T-helper 2 cell treated with Interferon-gamma antibody and Interleukin-4, amounts not matched to agents 5 μg/mL and 100 μg/mL, for 36 hours (primary cell): ENCODE results near the gene TFB1M.

Source experiments
- DNase-seq: peaks from one replicate; pipeline ENCODE4 v3.0.0; 2021; ENCODE audit warnings: low spot score
- H3K27ac Mint-ChIP-seq: one replicate; pipeline ENCODE4 v1.8.0; 2021; ENCODE audit warnings: mild to moderate bottlenecking, mixed read lengths
- H3K27me3 Mint-ChIP-seq: one replicate; pipeline ENCODE4 v1.8.0; 2021; ENCODE audit warnings: low read depth, mixed read lengths
- H3K36me3 Mint-ChIP-seq: one replicate; pipeline ENCODE4 v1.8.0; 2021; ENCODE audit warnings: low read depth, mixed read lengths
- H3K4me1 Mint-ChIP-seq: one replicate; pipeline ENCODE4 v1.8.0; 2021; ENCODE audit warnings: low read depth, mixed read lengths
- H3K4me3 Mint-ChIP-seq: one replicate; pipeline ENCODE4 v1.8.0; 2022; ENCODE audit warnings: mild to moderate bottlenecking, moderate library complexity, mixed read lengths
- H3K9me3 Mint-ChIP-seq: one replicate; pipeline ENCODE4 v1.8.0; 2021; ENCODE audit warnings: mixed read lengths

Gene TFB1M

GRCh38 chr6:155306958-155307357, 7.3 kb downstream of the TFB1M start:
- no peaks in the 10 kb centered on the region for H3K27me3 Mint-ChIP-seq
- no peak overlapping the region for H3K4me3 Mint-ChIP-seq
- peaks cover 52% of the 10 kb centered on the region for H3K36me3 Mint-ChIP-seq
- peaks cover 22% of the 10 kb centered on the region for H3K4me1 Mint-ChIP-seq
- H3K27ac Mint-ChIP-seq: no peak overlapping the region
- no peaks in the 10 kb centered on the region for H3K9me3 Mint-ChIP-seq
- no peak for DNase-seq

GRCh38 chr6:155303361-155303870, 10.9 kb downstream of the TFB1M start:
- DNase-seq: no peak
- Mint-ChIP-seq H3K4me1 (peaks cover 10% of the 10 kb centered on the region), H3K36me3 (peaks cover 41% of the 10 kb centered on the region), H3K4me3 (no peak overlapping the region), H3K9me3 (no peaks in the 10 kb centered on the region), H3K27me3 (no peaks in the 10 kb centered on the region), H3K27ac (no peak overlapping the region)

GRCh38 chr6:155301867-155302266, 12.4 kb downstream of the TFB1M start:
- no peak for DNase-seq
- H3K9me3 Mint-ChIP-seq: no peaks in the 10 kb centered on the region
- H3K36me3 Mint-ChIP-seq: peaks cover 41% of the 10 kb centered on the region
- H3K4me3 Mint-ChIP-seq: no peak overlapping the region
- H3K27me3 Mint-ChIP-seq: no peaks in the 10 kb centered on the region
- peaks cover 8% of the 10 kb centered on the region for H3K4me1 Mint-ChIP-seq
- H3K27ac Mint-ChIP-seq: no peak overlapping the region

GRCh38 chr6:155297669-155298068, 16.6 kb downstream of the TFB1M start:
- Mint-ChIP-seq H3K4me1 (peaks cover 5% of the 10 kb centered on the region), H3K9me3 (no peaks in the 10 kb centered on the region), H3K36me3 (peaks cover 30% of the 10 kb centered on the region), H3K27ac (no peak overlapping the region), H3K27me3 (no peaks in the 10 kb centered on the region), H3K4me3 (no peak overlapping the region)
- no peak for DNase-seq

- no peak overlapping the region for H3K27ac Mint-ChIP-seq
- peaks cover 7% of the 10 kb centered on the region for H3K4me1 Mint-ChIP-seq
- no peak overlapping the region for H3K4me3 Mint-ChIP-seq
- peaks cover 43% of the 10 kb centered on the region for H3K36me3 Mint-ChIP-seq
- DNase-seq: no peak
- H3K9me3 Mint-ChIP-seq: no peaks in the 10 kb centered on the region
- no peaks in the 10 kb centered on the region for H3K27me3 Mint-ChIP-seq
Measured at GRCh38 chr6:155292711-155293110, 21.6 kb downstream of the TFB1M start.

GRCh38 chr6:155291291-155291690, 23.0 kb downstream of the TFB1M start:
- Mint-ChIP-seq H3K27me3 (no peaks in the 10 kb centered on the region), H3K4me3 (no peak overlapping the region), H3K27ac (no peak overlapping the region), H3K9me3 (no peaks in the 10 kb centered on the region), H3K4me1 (peaks cover 5% of the 10 kb centered on the region), H3K36me3 (peaks cover 40% of the 10 kb centered on the region)
- DNase-seq: no peak

GRCh38 chr6:155290491-155290890, 23.8 kb downstream of the TFB1M start:
- Mint-ChIP-seq H3K9me3 (no peaks in the 10 kb centered on the region), H3K36me3 (peaks cover 43% of the 10 kb centered on the region), H3K4me1 (peaks cover 5% of the 10 kb centered on the region), H3K4me3 (no peak overlapping the region), H3K27ac (no peak overlapping the region), H3K27me3 (no peaks in the 10 kb centered on the region)
- DNase-seq: no peak

GRCh38 chr6:155287762-155288161, 26.5 kb downstream of the TFB1M start:
- peaks cover 46% of the 10 kb centered on the region for H3K36me3 Mint-ChIP-seq
- peaks cover 5% of the 10 kb centered on the region for H3K4me1 Mint-ChIP-seq
- H3K27ac Mint-ChIP-seq: no peak overlapping the region
- DNase-seq: no peak
- no peaks in the 10 kb centered on the region for H3K9me3 Mint-ChIP-seq
- no peaks in the 10 kb centered on the region for H3K27me3 Mint-ChIP-seq
- H3K4me3 Mint-ChIP-seq: no peak overlapping the region

GRCh38 chr6:155284775-155285174, 29.5 kb downstream of the TFB1M start:
- Mint-ChIP-seq H3K27ac (no peak overlapping the region), H3K4me1 (peaks cover 4% of the 10 kb centered on the region), H3K4me3 (no peak overlapping the region), H3K9me3 (no peaks in the 10 kb centered on the region), H3K36me3 (peaks cover 36% of the 10 kb centered on the region), H3K27me3 (no peaks in the 10 kb centered on the region)
- DNase-seq: no peak

GRCh38 chr6:155278319-155279049, 35.8 kb downstream of the TFB1M start:
- Mint-ChIP-seq H3K4me1 (peaks cover 4% of the 10 kb centered on the region), H3K36me3 (peaks cover 33% of the 10 kb centered on the region), H3K9me3 (no peaks in the 10 kb centered on the region), H3K27me3 (no peaks in the 10 kb centered on the region), H3K4me3 (no peak overlapping the region), H3K27ac (no peak overlapping the region)
- no peak for DNase-seq

GRCh38 chr6:155276638-155277037, 37.6 kb downstream of the TFB1M start:
- Mint-ChIP-seq H3K4me3 (no peak overlapping the region), H3K9me3 (no peaks in the 10 kb centered on the region), H3K4me1 (peaks cover 10% of the 10 kb centered on the region), H3K36me3 (peaks cover 34% of the 10 kb centered on the region), H3K27ac (no peak overlapping the region), H3K27me3 (no peaks in the 10 kb centered on the region)
- no peak for DNase-seq

- Mint-ChIP-seq H3K9me3 (no peaks in the 10 kb centered on the region), H3K27ac (no peak overlapping the region), H3K36me3 (peaks cover 34% of the 10 kb centered on the region), H3K27me3 (no peaks in the 10 kb centered on the region), H3K4me3 (no peak overlapping the region), H3K4me1 (peaks cover 10% of the 10 kb centered on the region)
- no peak for DNase-seq
Measured at GRCh38 chr6:155275808-155276480, 38.3 kb downstream of the TFB1M start.

- Mint-ChIP-seq H3K36me3 (peaks cover 30% of the 10 kb centered on the region), H3K9me3 (no peaks in the 10 kb centered on the region), H3K4me1 (peaks cover 8% of the 10 kb centered on the region), H3K4me3 (no peak overlapping the region), H3K27me3 (no peaks in the 10 kb centered on the region), H3K27ac (no peak overlapping the region)
- DNase-seq: no peak
Measured at GRCh38 chr6:155274533-155274932, 39.8 kb downstream of the TFB1M start.

- H3K27me3 Mint-ChIP-seq: no peaks in the 10 kb centered on the region
- H3K36me3 Mint-ChIP-seq: peaks cover 26% of the 10 kb centered on the region
- DNase-seq: no peak
- no peak overlapping the region for H3K27ac Mint-ChIP-seq
- no peak overlapping the region for H3K4me3 Mint-ChIP-seq
- H3K4me1 Mint-ChIP-seq: peaks cover 8% of the 10 kb centered on the region
- no peaks in the 10 kb centered on the region for H3K9me3 Mint-ChIP-seq
Measured at GRCh38 chr6:155274106-155274505, 40.2 kb downstream of the TFB1M start.
